Panc1 (cell line): Measurements from ENCODE around the gene MRPS33. TPM values are rescaled to one million over a fixed set of nuclear protein-coding genes. Genes with fewer than 3 reads are reported as not detected.

Experiments
- ATAC-seq: fragments of 200-7000 bp; cut with Tn5 transposase; 2 replicates; pipeline ENCODE4 v1.9.1; 2020; ENCODE audit warnings: mild to moderate bottlenecking, moderate library complexity
- BruUV-seq: library from RNA; stranded (reverse); fragments of 400-500 nt; replicated peaks from 2 replicates; lab custom pipeline; 2021; lab: Mats Ljungman, UMichigan
- CTCF ChIA-PET: fragments of 300-600 bp; sonication (Branson Sonifier 250); formaldehyde crosslinking; loops from one replicate; lab custom pipeline; 2022; ENCODE audit warnings: antibody characterized with exemption; lab: Charles Lee
- POLR2A ChIA-PET: fragments of 300-600 bp; sonication (Branson Sonifier 250); formaldehyde crosslinking; loops from one replicate; lab custom pipeline; 2022; ENCODE audit warnings: antibody characterized with exemption; lab: Charles Lee
- DNase-seq: peaks from one replicate; pipeline ENCODE4 v3.0.0-alpha.2; 2010; ENCODE audit warnings: low read depth, low spot score
- H3K27ac ChIP-seq: 2 replicates; pipeline ENCODE4 v1.5.1; 2011; ENCODE audit warnings: mild to moderate bottlenecking, low read length, inconsistent platforms
- H3K27me3 ChIP-seq: fragments of 200-500 bp; sonication (Bioruptor generic); 2 replicates; pipeline ENCODE4 v1.6.0; 2014; ENCODE audit warnings: low read length, inconsistent platforms; ENCODE audit not compliant: control insufficient read depth, insufficient read depth
- H3K36me3 ChIP-seq: fragments of 200-500 bp; sonication (Bioruptor generic); 2 replicates; pipeline ENCODE4 v1.5.1; 2014; ENCODE audit warnings: inconsistent platforms, mild to moderate bottlenecking, low read length, moderate library complexity; ENCODE audit not compliant: control insufficient read depth, insufficient read depth
- H3K4me1 ChIP-seq: 2 replicates; pipeline ENCODE4 v1.5.1; 2011; ENCODE audit warnings: inconsistent platforms, mild to moderate bottlenecking, low read length, moderate library complexity; ENCODE audit not compliant: control insufficient read depth, insufficient read depth
- H3K4me3 ChIP-seq, 2 experiments: 2 replicates each; pipeline ENCODE4 v1.5.1; 2011 to 2012; ENCODE audit warnings: low read depth in 2 of 2, low read length in 2 of 2, mild to moderate bottlenecking in 2 of 2, inconsistent platforms in 1 of 2, moderate library complexity in 1 of 2
- H3K9me3 ChIP-seq: fragments of 200-500 bp; sonication (Bioruptor generic); 2 replicates; pipeline ENCODE4 v1.5.1; 2014; ENCODE audit warnings: low read depth, mild to moderate bottlenecking, inconsistent platforms, low read length, moderate library complexity; ENCODE audit not compliant: control insufficient read depth, insufficient read depth
- POLR2AphosphoS5 ChIP-seq: IDR thresholded peaks from 2 replicates; pipeline ENCODE4 v1.6.1; 2012; ENCODE audit warnings: mild to moderate bottlenecking, low read depth, low read length, moderate library complexity
- SIN3A ChIP-seq: IDR thresholded peaks from 2 replicates; pipeline ENCODE4 v1.6.1; 2012; ENCODE audit warnings: low read depth, mild to moderate bottlenecking, low read length, moderate library complexity, borderline replicate concordance; ENCODE audit not compliant: insufficient read depth
- TCF7L2 ChIP-seq: IDR thresholded peaks from 2 replicates; pipeline ENCODE4 v1.6.1; 2011; ENCODE audit warnings: mild to moderate bottlenecking, low read depth, low read length, inconsistent platforms
- in situ Hi-C: cut with HindIII; loops from 2 replicates; pipeline ENCODE4 v1.10.0; 2016; ENCODE audit warnings: low sequenced_read_pairs, low pct_unique_long_range_greater_than_20kb
- intact Hi-C: fragments of 100-400 bp; cut with micrococcal nuclease; formaldehyde crosslinking; loops from one replicate; pipeline ENCODE4 v1.10.0; 2022; ENCODE audit not compliant: unreplicated experiment
- total RNA-seq: library from RNA; stranded (reverse); gene quantifications from one replicate; pipeline ENCODE4 v1.2.1, GENCODE V29; 2021; ENCODE audit not compliant: unreplicated experiment
- TF ChIP-seq, protein P1 (sequence below): fragments of 450-650 bp; IDR thresholded peaks from 2 replicates; pipeline ENCODE4 v1.5.1; 2017; ENCODE audit warnings: mild to moderate bottlenecking
- TF ChIP-seq, protein P2 (sequence below), 2 experiments: IDR thresholded peaks; 2 replicates each; pipeline ENCODE4 v1.6.1; 2011 to 2012; ENCODE audit warnings: low read depth in 2 of 2, control low read depth in 1 of 2, low read length in 1 of 2, mild to moderate bottlenecking in 1 of 2, moderate library complexity in 1 of 2; ENCODE audit not compliant: insufficient read depth in 1 of 2

The MRPS33 gene
- total RNA-seq, 1 experiment from 2014 or later = 68.8 TPM

DNA sequence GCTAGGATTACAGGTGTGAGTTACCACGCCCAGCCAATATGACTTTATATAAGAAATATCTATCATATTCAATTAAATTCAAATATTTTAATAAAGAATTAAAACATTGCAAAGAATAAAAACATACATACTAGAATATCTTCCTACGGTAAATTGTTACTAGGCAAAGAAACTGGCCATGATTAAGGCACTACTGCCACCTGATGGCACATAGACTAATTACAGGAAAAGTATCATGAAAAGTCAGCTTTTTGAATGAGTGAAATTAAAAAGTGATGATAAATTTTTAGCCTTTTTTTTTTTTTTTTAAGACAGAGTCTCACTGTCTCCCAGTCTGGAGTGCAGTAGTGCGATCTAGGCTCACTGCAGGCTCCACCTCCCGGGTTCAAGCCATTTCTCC, 30.9 kb downstream of the MRPS33 start:
- Histone ChIP-seq H3K36me3 (no peaks in the 10 kb centered on the region), H3K27ac (no peak overlapping the region), H3K9me3 (no peaks in the 10 kb centered on the region), H3K4me3 (no peak overlapping the region), H3K4me1 (no peaks in the 10 kb centered on the region), H3K27me3 (no peaks in the 10 kb centered on the region)
- intact Hi-C loops (loop anchor here (2.0 to 10.0 kb wide), 2 partner anchors 173 to 309 kb away; partner anchors contain the start of gene ADCK2), in situ Hi-C loops (no loop called here)
- CTCF ChIA-PET = interaction anchor here (0.6 to 3.3 kb wide), 7 partner anchors 71 to 709 kb away, joined by 3 to 19 read pairs (median 4); no protein-coding TSS in a partner anchor
- POLR2A ChIA-PET = no interaction called here
- DNase-seq (no peak), ATAC-seq (no peak)
- TF ChIP-seq, protein P1, sequence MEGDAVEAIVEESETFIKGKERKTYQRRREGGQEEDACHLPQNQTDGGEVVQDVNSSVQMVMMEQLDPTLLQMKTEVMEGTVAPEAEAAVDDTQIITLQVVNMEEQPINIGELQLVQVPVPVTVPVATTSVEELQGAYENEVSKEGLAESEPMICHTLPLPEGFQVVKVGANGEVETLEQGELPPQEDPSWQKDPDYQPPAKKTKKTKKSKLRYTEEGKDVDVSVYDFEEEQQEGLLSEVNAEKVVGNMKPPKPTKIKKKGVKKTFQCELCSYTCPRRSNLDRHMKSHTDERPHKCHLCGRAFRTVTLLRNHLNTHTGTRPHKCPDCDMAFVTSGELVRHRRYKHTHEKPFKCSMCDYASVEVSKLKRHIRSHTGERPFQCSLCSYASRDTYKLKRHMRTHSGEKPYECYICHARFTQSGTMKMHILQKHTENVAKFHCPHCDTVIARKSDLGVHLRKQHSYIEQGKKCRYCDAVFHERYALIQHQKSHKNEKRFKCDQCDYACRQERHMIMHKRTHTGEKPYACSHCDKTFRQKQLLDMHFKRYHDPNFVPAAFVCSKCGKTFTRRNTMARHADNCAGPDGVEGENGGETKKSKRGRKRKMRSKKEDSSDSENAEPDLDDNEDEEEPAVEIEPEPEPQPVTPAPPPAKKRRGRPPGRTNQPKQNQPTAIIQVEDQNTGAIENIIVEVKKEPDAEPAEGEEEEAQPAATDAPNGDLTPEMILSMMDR = peak; percentile 66
- no peak for TF ChIP-seq TCF7L2
- BruUV-seq = no TSS peak

DNA sequence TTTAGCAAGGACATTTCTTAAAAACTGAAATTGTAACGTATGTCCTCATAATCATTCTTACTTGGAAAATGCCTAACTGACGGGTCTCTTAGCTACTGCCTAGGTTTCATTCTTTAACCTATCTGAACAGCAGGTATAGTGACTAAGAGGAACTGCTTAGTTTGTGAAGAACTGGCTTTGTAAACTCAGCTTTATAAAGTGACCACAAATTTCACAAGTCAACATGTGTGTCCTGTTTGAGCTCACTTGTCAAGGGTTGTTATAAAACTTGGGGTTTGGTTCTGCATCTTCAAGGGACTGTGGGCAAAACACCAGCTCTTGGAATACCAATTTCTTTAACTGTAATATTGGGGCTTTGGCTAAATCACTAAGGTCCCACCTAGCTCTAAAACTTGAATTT, 32.2 kb downstream of the MRPS33 start:
- in situ Hi-C loops = no loop called here
- no peaks in the 10 kb centered on the region for H3K9me3 ChIP-seq
- POLR2A ChIA-PET = no interaction called here
- H3K36me3 ChIP-seq = no peaks in the 10 kb centered on the region
- H3K27ac ChIP-seq = no peak overlapping the region
- intact Hi-C loops = loop anchor here (2.0 to 10.0 kb wide), 2 partner anchors 172 to 308 kb away; partner anchors contain the start of gene ADCK2
- TF ChIP-seq, protein P2, sequence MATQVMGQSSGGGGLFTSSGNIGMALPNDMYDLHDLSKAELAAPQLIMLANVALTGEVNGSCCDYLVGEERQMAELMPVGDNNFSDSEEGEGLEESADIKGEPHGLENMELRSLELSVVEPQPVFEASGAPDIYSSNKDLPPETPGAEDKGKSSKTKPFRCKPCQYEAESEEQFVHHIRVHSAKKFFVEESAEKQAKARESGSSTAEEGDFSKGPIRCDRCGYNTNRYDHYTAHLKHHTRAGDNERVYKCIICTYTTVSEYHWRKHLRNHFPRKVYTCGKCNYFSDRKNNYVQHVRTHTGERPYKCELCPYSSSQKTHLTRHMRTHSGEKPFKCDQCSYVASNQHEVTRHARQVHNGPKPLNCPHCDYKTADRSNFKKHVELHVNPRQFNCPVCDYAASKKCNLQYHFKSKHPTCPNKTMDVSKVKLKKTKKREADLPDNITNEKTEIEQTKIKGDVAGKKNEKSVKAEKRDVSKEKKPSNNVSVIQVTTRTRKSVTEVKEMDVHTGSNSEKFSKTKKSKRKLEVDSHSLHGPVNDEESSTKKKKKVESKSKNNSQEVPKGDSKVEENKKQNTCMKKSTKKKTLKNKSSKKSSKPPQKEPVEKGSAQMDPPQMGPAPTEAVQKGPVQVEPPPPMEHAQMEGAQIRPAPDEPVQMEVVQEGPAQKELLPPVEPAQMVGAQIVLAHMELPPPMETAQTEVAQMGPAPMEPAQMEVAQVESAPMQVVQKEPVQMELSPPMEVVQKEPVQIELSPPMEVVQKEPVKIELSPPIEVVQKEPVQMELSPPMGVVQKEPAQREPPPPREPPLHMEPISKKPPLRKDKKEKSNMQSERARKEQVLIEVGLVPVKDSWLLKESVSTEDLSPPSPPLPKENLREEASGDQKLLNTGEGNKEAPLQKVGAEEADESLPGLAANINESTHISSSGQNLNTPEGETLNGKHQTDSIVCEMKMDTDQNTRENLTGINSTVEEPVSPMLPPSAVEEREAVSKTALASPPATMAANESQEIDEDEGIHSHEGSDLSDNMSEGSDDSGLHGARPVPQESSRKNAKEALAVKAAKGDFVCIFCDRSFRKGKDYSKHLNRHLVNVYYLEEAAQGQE (IDR thresholded peaks at IDR 0.05; ENCODE audit: insufficient read depth in 1 of 2, low read depth in 2 of 2, low read length in 1 of 2) = no peak
- no peak for TF ChIP-seq SIN3A
- no peak for TF ChIP-seq POLR2AphosphoS5
- TF ChIP-seq, protein P1 = no peak
- no peak for TF ChIP-seq TCF7L2
- H3K4me1 ChIP-seq = no peaks in the 10 kb centered on the region
- no peak overlapping the region for H3K4me3 ChIP-seq
- BruUV-seq = no TSS peak
- CTCF ChIA-PET = interaction anchor here (0.6 to 3.3 kb wide), 3 partner anchors 172 to 256 kb away, joined by 4 to 19 read pairs (median 7); no protein-coding TSS in a partner anchor
- H3K27me3 ChIP-seq = no peaks in the 10 kb centered on the region
- DNase-seq (no peak), ATAC-seq (no peak)
